ENCODE measurements around the gene PRUNE1. TPM values are rescaled to one million over a fixed set of nuclear protein-coding genes. Genes with fewer than 3 reads are reported as not detected.

PRUNE1 gene
- total and polyA plus RNA-seq, 2 of the 4 experiments (the other 2 are of a cell fraction) = 7.9 to 9.4 TPM

DNA sequence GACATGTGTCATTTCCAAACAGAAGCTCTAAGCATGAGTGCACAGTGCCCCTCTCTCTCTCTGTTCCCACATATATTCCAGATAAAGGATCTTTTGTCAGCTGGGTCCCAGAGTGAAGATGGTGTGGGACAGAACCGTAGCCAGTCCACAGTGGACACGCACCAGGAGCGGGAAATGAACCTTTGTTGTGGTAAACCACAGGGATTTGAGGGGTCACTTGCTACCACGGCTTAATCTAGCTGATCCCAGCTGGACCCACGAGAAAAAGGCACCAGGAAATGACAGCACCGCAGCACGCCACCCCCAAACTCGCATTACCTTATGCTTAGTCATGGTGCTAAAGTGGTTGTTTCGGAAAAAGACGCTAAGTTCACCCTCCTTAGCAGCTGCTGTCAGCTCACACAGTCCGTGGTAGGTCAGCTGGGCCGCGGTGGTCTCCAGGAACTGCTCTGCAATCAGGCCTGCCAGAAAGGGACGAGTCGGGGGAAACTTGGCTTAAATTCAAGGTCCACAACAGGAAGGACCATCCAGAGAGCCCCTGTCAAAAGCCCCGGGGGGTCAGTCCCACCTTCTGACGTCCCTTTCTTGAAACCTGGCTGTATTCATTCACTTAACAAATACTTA, 9.1 kb upstream of the PRUNE1 start:
- 59% methylated on average over 7 of the region's 17 CpGs; no CpG with 5 or more reads in 1 of the 2 experiments for WGBS, 2 experiments (ENCODE audit: extremely low coverage in 2 of 2, insufficient read length in 1 of 2)
- no peaks in the 10 kb centered on the region for H3K9me3 ChIP-seq (ENCODE audit: control insufficient read depth, insufficient read depth, low read length)
- H2BK20ac ChIP-seq (ENCODE audit: low read depth, low read length) = peak overlapping the region; percentile 79; the same call in 1 of the 2 replicates
- BruUV-seq (replicated peaks) = no TSS peak
- peaks cover 8% of the 10 kb centered on the region; the same call in 1 of the 2 replicates for H3K9me1 ChIP-seq (ENCODE audit: insufficient read depth, low read length)
- peak overlapping the region; percentile 59; the same call in 1 of the 2 replicates for H2AK5ac ChIP-seq (ENCODE audit: low read depth, low read length)
- H3K4me2 ChIP-seq (ENCODE audit: low read depth, low read length) = no peak overlapping the region
- peaks cover 34% of the 10 kb centered on the region for H3K36me3 ChIP-seq (ENCODE audit: control insufficient read depth, insufficient read depth, low read length)
- peak overlapping the region; percentile 51 for H2BK5ac ChIP-seq (ENCODE audit: low read depth, low read length, poor library complexity, severe bottlenecking)
- peaks cover 6% of the 10 kb centered on the region for H3K4me1 ChIP-seq (ENCODE audit: control insufficient read depth, insufficient read depth, low read length)
- peak overlapping the region; percentile 64; the same call in 1 of the 3 replicates for H2BK15ac ChIP-seq (ENCODE audit: low read depth, low read length)
- intact Hi-C loops (cut with micrococcal nuclease) = no loop called here
- ATAC-seq (ENCODE audit: low read depth) = peak; percentile 48
- no peak overlapping the region for H3K56ac ChIP-seq (ENCODE audit: extremely low read depth, insufficient read depth, low read length)
- peak overlapping the region; percentile 68; the same call in 1 of the 2 replicates for H3K23ac ChIP-seq (ENCODE audit: low read depth, low read length)
- peak overlapping the region; percentile 49 for H4K91ac ChIP-seq (ENCODE audit: insufficient read depth, low read depth, low read length)
- H3K27me3 ChIP-seq (ENCODE audit: control insufficient read depth, insufficient read depth, low read length) = no peaks in the 10 kb centered on the region
- H3K9ac ChIP-seq (ENCODE audit: low read depth, low read length) = no peak overlapping the region
- peak overlapping the region; percentile 65 for H2BK120ac ChIP-seq (ENCODE audit: low read depth, low read length)
- peak overlapping the region; percentile 41; the same call in 1 of the 2 replicates for H3K18ac ChIP-seq (ENCODE audit: low read depth, low read length)
- H2AFZ ChIP-seq (replicated peaks; ENCODE audit: low read length, poor library complexity) = peak overlapping the region; percentile 74
- H4K8ac ChIP-seq (ENCODE audit: low read depth in 2 of 2, low read length in 2 of 2) = peak overlapping the region; percentile 5 to 69; a peak in 2 of 4 replicates
- peak; percentile 87 for DNase-seq
- peak overlapping the region; percentile 17; the same call in 1 of the 2 replicates for H4K5ac ChIP-seq (ENCODE audit: low read depth, low read length)
- H3K79me1 ChIP-seq (ENCODE audit: low read depth in 1 of 2, low read length in 2 of 2) = no peaks in the 10 kb centered on the region; a peak in 1 of 4 replicates
- ChIA-PET CTCF (no interaction called here), POLR2A (ENCODE audit: unreplicated experiment) (no interaction called here)
- peak overlapping the region; percentile 71; the same call in 1 of the 2 replicates for H3K14ac ChIP-seq (replicated peaks; ENCODE audit: low read depth, low read length)
- no peak overlapping the region for H2AK9ac ChIP-seq (replicated peaks; ENCODE audit: low read depth, low read length, poor library complexity)
- in situ Hi-C loops (cut with MboI; ENCODE audit: low sequenced_read_pairs) = no loop called here
- H3K27ac ChIP-seq (ENCODE audit: insufficient read depth, low read length) = no peak overlapping the region
- no peak overlapping the region for H3K4me3 ChIP-seq (ENCODE audit: insufficient read depth, low read depth, low read length)
- dilution Hi-C loops (cut with HindIII; ENCODE audit: low sequenced_read_pairs, unreplicated experiment) = no loop called here
- peak overlapping the region; percentile 72 for H3K4ac ChIP-seq (ENCODE audit: low read depth, low read length)
- no peaks in the 10 kb centered on the region for H4K20me1 ChIP-seq (ENCODE audit: insufficient read depth, low read length)
- no peak for TF ChIP-seq POLR2A (IDR thresholded peaks at IDR 0.05; ENCODE audit: low read depth, low read length)
- TF ChIP-seq, protein P1, sequence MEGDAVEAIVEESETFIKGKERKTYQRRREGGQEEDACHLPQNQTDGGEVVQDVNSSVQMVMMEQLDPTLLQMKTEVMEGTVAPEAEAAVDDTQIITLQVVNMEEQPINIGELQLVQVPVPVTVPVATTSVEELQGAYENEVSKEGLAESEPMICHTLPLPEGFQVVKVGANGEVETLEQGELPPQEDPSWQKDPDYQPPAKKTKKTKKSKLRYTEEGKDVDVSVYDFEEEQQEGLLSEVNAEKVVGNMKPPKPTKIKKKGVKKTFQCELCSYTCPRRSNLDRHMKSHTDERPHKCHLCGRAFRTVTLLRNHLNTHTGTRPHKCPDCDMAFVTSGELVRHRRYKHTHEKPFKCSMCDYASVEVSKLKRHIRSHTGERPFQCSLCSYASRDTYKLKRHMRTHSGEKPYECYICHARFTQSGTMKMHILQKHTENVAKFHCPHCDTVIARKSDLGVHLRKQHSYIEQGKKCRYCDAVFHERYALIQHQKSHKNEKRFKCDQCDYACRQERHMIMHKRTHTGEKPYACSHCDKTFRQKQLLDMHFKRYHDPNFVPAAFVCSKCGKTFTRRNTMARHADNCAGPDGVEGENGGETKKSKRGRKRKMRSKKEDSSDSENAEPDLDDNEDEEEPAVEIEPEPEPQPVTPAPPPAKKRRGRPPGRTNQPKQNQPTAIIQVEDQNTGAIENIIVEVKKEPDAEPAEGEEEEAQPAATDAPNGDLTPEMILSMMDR (conservative IDR thresholded peaks at IDR 0.05; ENCODE audit: low read depth, low read length) = no peak
- no peak for TF ChIP-seq RAD21 (IDR thresholded peaks at IDR 0.05; ENCODE audit: low read length)
- TF ChIP-seq BHLHE40 (IDR thresholded peaks at IDR 0.05; ENCODE audit: low read depth, low read length) = peak; percentile 51
- TF ChIP-seq RFX5 (IDR thresholded peaks at IDR 0.05; ENCODE audit: low read depth, low read length) = no peak
- no peak for TF ChIP-seq CEBPB (IDR thresholded peaks at IDR 0.05; ENCODE audit: low read depth, low read length)
- TF ChIP-seq FOS (IDR thresholded peaks at IDR 0.05; ENCODE audit: low read depth, low read length) = 0 out of 2 replicates have a peak, but pooled peaks have one; percentile 22
- TF ChIP-seq MAZ (IDR thresholded peaks at IDR 0.05; ENCODE audit: borderline replicate concordance, low read depth, low read length) = no peak
- no peak for TF ChIP-seq SMC3 (IDR thresholded peaks at IDR 0.05; ENCODE audit: low read depth, low read length)
- TF ChIP-seq, protein P2, sequence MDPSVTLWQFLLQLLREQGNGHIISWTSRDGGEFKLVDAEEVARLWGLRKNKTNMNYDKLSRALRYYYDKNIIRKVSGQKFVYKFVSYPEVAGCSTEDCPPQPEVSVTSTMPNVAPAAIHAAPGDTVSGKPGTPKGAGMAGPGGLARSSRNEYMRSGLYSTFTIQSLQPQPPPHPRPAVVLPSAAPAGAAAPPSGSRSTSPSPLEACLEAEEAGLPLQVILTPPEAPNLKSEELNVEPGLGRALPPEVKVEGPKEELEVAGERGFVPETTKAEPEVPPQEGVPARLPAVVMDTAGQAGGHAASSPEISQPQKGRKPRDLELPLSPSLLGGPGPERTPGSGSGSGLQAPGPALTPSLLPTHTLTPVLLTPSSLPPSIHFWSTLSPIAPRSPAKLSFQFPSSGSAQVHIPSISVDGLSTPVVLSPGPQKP (IDR thresholded peaks at IDR 0.05; ENCODE audit: borderline replicate concordance, low read depth, low read length) = no peak
- TF ChIP-seq, protein P3, sequence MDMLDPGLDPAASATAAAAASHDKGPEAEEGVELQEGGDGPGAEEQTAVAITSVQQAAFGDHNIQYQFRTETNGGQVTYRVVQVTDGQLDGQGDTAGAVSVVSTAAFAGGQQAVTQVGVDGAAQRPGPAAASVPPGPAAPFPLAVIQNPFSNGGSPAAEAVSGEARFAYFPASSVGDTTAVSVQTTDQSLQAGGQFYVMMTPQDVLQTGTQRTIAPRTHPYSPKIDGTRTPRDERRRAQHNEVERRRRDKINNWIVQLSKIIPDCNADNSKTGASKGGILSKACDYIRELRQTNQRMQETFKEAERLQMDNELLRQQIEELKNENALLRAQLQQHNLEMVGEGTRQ (IDR thresholded peaks at IDR 0.05; ENCODE audit: low read depth, low read length) = no peak; the same call in 1 of the 2 replicates
- peak; percentile 91 for TF ChIP-seq NFE2L2 (IDR thresholded peaks at IDR 0.05; ENCODE audit: low read depth, low read length)
- peak; percentile 28 for TF ChIP-seq RCOR1 (IDR thresholded peaks at IDR 0.05; ENCODE audit: insufficient replicate concordance, low read length)
- no peak for TF ChIP-seq MXI1 (IDR thresholded peaks at IDR 0.05; ENCODE audit: borderline replicate concordance, low read depth, low read length)
- no peak for TF ChIP-seq CHD1 (IDR thresholded peaks at IDR 0.05; ENCODE audit: low read depth, low read length)

Data from IMR-90 (cell line).